Glutamatergic neuron (in vitro differentiated cells): ENCODE data around the gene CDC42BPB. TPM values are rescaled to one million over a fixed set of nuclear protein-coding genes. Genes with fewer than 3 reads are reported as not detected.

Experiments
- DNase-seq: peaks from one replicate; pipeline ENCODE4 v3.0.0; 2022
- H3K27ac Mint-ChIP-seq: one replicate; pipeline ENCODE4 v1.8.0; 2020; ENCODE audit warnings: mild to moderate bottlenecking, mixed read lengths, inconsistent platforms; ENCODE audit not compliant: unreplicated experiment
- H3K27me3 Mint-ChIP-seq: one replicate; pipeline ENCODE4 v1.8.0; 2020; ENCODE audit warnings: mild to moderate bottlenecking, moderate library complexity, mixed read lengths, inconsistent platforms; ENCODE audit not compliant: unreplicated experiment
- H3K36me3 Mint-ChIP-seq: one replicate; pipeline ENCODE4 v1.8.0; 2020; ENCODE audit warnings: mild to moderate bottlenecking, mixed read lengths, inconsistent platforms; ENCODE audit not compliant: unreplicated experiment
- H3K4me1 Mint-ChIP-seq: one replicate; pipeline ENCODE4 v1.8.0; 2020; ENCODE audit warnings: mild to moderate bottlenecking, low read depth, mixed read lengths, inconsistent platforms; ENCODE audit not compliant: unreplicated experiment
- H3K4me3 Mint-ChIP-seq: one replicate; pipeline ENCODE4 v1.8.0; 2020; ENCODE audit warnings: mild to moderate bottlenecking, mixed read lengths, inconsistent platforms; ENCODE audit not compliant: unreplicated experiment
- H3K9me3 Mint-ChIP-seq: one replicate; pipeline ENCODE4 v1.8.0; 2020; ENCODE audit warnings: mild to moderate bottlenecking, moderate library complexity, mixed read lengths, inconsistent platforms; ENCODE audit not compliant: unreplicated experiment
- CTCF ChIP-seq: fragments of 200-600 bp; sonication (generic); IDR thresholded peaks from one replicate; pipeline ENCODE4 v1.5.0; 2021; ENCODE audit not compliant: partially characterized antibody, unreplicated experiment
- total RNA-seq: library from RNA; stranded (reverse); fragmentation: NEBNext Ultra II Directional; extraction: Animal tissue kit (Norgen Biotek cat#: 25700); gene quantifications from one replicate; pipeline ENCODE4 v1.2.1, GENCODE V29; 2021; ENCODE audit not compliant: unreplicated experiment

CDC42BPB gene
- total RNA-seq, 1 donor from 2014 or later, result 125 TPM

GRCh38 chr14:103001226-103001625 is 56.1 kb downstream of the CDC42BPB start:
- Mint-ChIP-seq H3K4me3 (no peak overlapping the region), H3K27ac (no peak overlapping the region), H3K4me1 (no peaks in the 10 kb centered on the region), H3K9me3 (peaks cover 5% of the 10 kb centered on the region), H3K27me3 (peaks cover 4% of the 10 kb centered on the region), H3K36me3 (no peaks in the 10 kb centered on the region)
- no peak for TF ChIP-seq CTCF
- DNase-seq, result no peak

GRCh38 chr14:103000291-103000921 is 56.9 kb downstream of the CDC42BPB start:
- no peak overlapping the region for H3K4me3 Mint-ChIP-seq
- DNase-seq, result no peak
- no peak for TF ChIP-seq CTCF
- H3K36me3 Mint-ChIP-seq, result no peaks in the 10 kb centered on the region
- peaks cover 4% of the 10 kb centered on the region for H3K27me3 Mint-ChIP-seq
- H3K27ac Mint-ChIP-seq, result no peak overlapping the region
- peaks cover 5% of the 10 kb centered on the region for H3K9me3 Mint-ChIP-seq
- no peaks in the 10 kb centered on the region for H3K4me1 Mint-ChIP-seq

GRCh38 chr14:102999227-102999895 is 58.0 kb downstream of the CDC42BPB start:
- H3K27ac Mint-ChIP-seq, result no peak overlapping the region
- no peaks in the 10 kb centered on the region for H3K36me3 Mint-ChIP-seq
- H3K9me3 Mint-ChIP-seq, result peaks cover 5% of the 10 kb centered on the region
- no peak for DNase-seq
- H3K27me3 Mint-ChIP-seq, result peaks cover 4% of the 10 kb centered on the region
- TF ChIP-seq CTCF, result no peak
- H3K4me3 Mint-ChIP-seq, result no peak overlapping the region
- peaks cover 3% of the 10 kb centered on the region for H3K4me1 Mint-ChIP-seq

GRCh38 chr14:102998393-102998792 is 59.0 kb downstream of the CDC42BPB start:
- Mint-ChIP-seq H3K9me3 (peaks cover 4% of the 10 kb centered on the region), H3K27ac (no peak overlapping the region), H3K4me3 (no peak overlapping the region), H3K4me1 (peaks cover 3% of the 10 kb centered on the region), H3K27me3 (peaks cover 4% of the 10 kb centered on the region), H3K36me3 (no peaks in the 10 kb centered on the region)
- no peak for DNase-seq
- no peak for TF ChIP-seq CTCF

GRCh38 chr14:102996941-102997340 is 60.4 kb downstream of the CDC42BPB start:
- Mint-ChIP-seq H3K9me3 (no peaks in the 10 kb centered on the region), H3K36me3 (no peaks in the 10 kb centered on the region), H3K4me3 (no peak overlapping the region), H3K4me1 (peaks cover 3% of the 10 kb centered on the region), H3K27me3 (peaks cover 4% of the 10 kb centered on the region), H3K27ac (no peak overlapping the region)
- DNase-seq, result no peak
- no peak for TF ChIP-seq CTCF
